Kidney epithelial cell (primary cell): ENCODE results near the gene HYAL3. TPM values are rescaled to one million over a fixed set of nuclear protein-coding genes. Genes with fewer than 3 reads are reported as not detected.

Experiments
- DNase-seq: peaks from one replicate; pipeline ENCODE4 v3.0.0-alpha.2; 2010; ENCODE audit warnings: low read depth
- H3K27me3 ChIP-seq: 2 replicates; pipeline ENCODE4 v1.6.0; 2011; ENCODE audit warnings: low read length; ENCODE audit not compliant: control insufficient read depth, insufficient read depth
- H3K36me3 ChIP-seq: 2 replicates; pipeline ENCODE4 v1.5.1; 2011; ENCODE audit warnings: low read length; ENCODE audit not compliant: control insufficient read depth, insufficient read depth
- H3K4me3 ChIP-seq: 2 replicates; pipeline ENCODE4 v1.5.1; 2011; ENCODE audit warnings: low read depth, mild to moderate bottlenecking, control low read depth, low read length
- CTCF ChIP-seq: IDR thresholded peaks from 2 replicates; pipeline ENCODE4 v1.5.1; 2011; ENCODE audit warnings: mild to moderate bottlenecking, moderate library complexity, low read length, control low read depth, inconsistent platforms; ENCODE audit not compliant: insufficient read depth, poor library complexity, severe bottlenecking
- total RNA-seq: library from RNA; depleted of rRNA; stranded (reverse); fragments of >200 nt; gene quantifications from 2 replicates; pipeline ENCODE4 v1.2.3, GENCODE V29; 2015

HYAL3 gene
- total RNA-seq, 1 donor from 2014 or later: 7.6 TPM

DNA sequence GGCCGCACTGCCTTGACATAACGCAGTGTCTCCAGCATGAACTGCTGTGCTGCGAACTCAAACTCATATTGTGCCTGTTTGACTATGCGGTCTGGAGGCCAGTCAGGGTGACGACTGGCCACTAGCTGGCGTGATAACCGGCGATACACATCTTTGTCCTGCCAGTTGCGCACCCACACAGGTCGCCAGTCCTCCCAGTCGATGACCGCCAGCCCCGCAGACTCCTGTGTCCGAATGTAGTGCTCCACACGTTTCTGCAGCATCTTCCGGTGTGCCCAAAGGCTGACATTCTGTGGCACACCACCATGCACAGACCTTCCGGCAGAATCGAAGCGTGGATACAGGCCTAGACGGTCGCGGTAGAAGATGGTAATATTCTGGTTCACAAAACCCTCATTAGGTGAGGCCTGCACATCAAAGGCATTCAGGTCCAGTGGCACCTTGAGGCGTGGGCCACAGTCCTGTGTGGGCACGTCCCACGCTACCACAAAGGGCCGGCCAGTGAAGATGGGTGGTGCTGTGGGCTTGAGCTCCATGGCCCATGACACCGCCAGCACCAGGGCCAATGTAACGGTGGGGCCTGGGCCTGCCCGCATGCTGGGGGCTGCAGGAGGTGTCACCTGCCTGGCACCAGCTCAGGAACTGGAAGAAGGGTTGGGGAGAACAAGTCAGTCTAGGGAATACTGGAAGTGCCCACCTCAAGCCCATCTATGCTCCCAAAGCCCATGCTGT, 20.9 kb upstream of the HYAL3 start:
- Histone ChIP-seq H3K27me3 (no peaks in the 10 kb centered on the region), H3K4me3 (peak overlapping the region; percentile 81), H3K36me3 (peaks cover 3% of the 10 kb centered on the region)
- no peak for DNase-seq
- TF ChIP-seq CTCF: no peak

- Histone ChIP-seq H3K36me3 (peaks cover 3% of the 10 kb centered on the region), H3K4me3 (no peak overlapping the region), H3K27me3 (no peaks in the 10 kb centered on the region)
- DNase-seq: no peak
- no peak for TF ChIP-seq CTCF
Observed at GRCh38 chr3:50319181-50319893, 20.1 kb upstream of the HYAL3 start.

- Histone ChIP-seq H3K27me3 (no peaks in the 10 kb centered on the region), H3K4me3 (no peak overlapping the region), H3K36me3 (peaks cover 3% of the 10 kb centered on the region)
- no peak for TF ChIP-seq CTCF
- no peak for DNase-seq
Observed at GRCh38 chr3:50318615-50319014, 19.4 kb upstream of the HYAL3 start.

- H3K27me3 ChIP-seq: no peaks in the 10 kb centered on the region
- no peak overlapping the region for H3K4me3 ChIP-seq
- TF ChIP-seq CTCF: no peak
- H3K36me3 ChIP-seq: peaks cover 3% of the 10 kb centered on the region
- DNase-seq: no peak
Observed at GRCh38 chr3:50318163-50318562, 19.0 kb upstream of the HYAL3 start.

- no peak overlapping the region for H3K4me3 ChIP-seq
- no peak for TF ChIP-seq CTCF
- H3K36me3 ChIP-seq: peaks cover 3% of the 10 kb centered on the region
- H3K27me3 ChIP-seq: no peaks in the 10 kb centered on the region
- no peak for DNase-seq
Observed at GRCh38 chr3:50317300-50317699, 18.1 kb upstream of the HYAL3 start.

DNA sequence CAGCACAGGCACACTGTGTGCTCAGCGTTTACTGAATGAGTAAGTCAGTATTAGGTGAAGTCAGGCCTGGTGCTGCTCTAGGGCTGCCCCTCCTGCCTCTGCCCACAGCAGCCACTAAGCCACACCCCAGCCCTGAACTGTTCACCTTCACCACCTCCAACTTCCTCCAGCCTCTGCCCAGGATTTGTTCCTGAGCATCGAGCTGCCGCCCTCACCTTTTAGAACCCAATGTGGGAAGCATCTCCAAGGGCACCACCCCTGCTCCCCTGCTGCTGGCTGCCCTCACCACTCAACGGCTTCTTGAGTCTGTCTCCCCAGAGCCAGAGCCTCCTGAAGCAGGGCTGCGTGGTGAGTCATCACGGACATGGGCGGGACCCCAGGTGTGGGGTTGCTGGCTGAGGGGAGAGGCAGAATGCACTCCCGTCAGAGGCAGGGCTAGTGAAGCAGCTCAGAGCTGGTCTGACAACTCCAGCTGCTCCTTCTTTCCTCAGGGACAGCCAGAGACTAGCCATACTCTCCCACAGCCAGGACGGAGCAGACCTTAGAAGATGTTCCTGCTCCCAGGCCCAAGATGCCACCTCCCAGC, 17.5 kb upstream of the HYAL3 start:
- no peak overlapping the region for H3K4me3 ChIP-seq
- DNase-seq: peak; percentile 91

More for the DNA sequence above, 17.5 kb upstream of the HYAL3 start:
- TF ChIP-seq CTCF: no peak
- H3K36me3 ChIP-seq: peaks cover 3% of the 10 kb centered on the region
- H3K27me3 ChIP-seq: no peaks in the 10 kb centered on the region
